LNCaP clone FGC (cell line): ENCODE measurements around the gene CNPPD1.

Source experiments
- DNase-seq: peaks from one replicate; pipeline ENCODE4 v3.0.0-alpha.2; 2011; ENCODE audit warnings: low read depth
- H3K4me3 ChIP-seq: 2 replicates; pipeline ENCODE4 v1.5.1; 2011; ENCODE audit warnings: mild to moderate bottlenecking, low read depth, low read length, control low read depth
- TF ChIP-seq, protein P1 (sequence below): IDR thresholded peaks from 2 replicates; pipeline ENCODE4 v1.5.1; 2012; ENCODE audit warnings: mild to moderate bottlenecking; ENCODE audit not compliant: control insufficient read depth, insufficient read depth; ENCODE audit errors: extremely low read depth

CNPPD1 gene

DNA sequence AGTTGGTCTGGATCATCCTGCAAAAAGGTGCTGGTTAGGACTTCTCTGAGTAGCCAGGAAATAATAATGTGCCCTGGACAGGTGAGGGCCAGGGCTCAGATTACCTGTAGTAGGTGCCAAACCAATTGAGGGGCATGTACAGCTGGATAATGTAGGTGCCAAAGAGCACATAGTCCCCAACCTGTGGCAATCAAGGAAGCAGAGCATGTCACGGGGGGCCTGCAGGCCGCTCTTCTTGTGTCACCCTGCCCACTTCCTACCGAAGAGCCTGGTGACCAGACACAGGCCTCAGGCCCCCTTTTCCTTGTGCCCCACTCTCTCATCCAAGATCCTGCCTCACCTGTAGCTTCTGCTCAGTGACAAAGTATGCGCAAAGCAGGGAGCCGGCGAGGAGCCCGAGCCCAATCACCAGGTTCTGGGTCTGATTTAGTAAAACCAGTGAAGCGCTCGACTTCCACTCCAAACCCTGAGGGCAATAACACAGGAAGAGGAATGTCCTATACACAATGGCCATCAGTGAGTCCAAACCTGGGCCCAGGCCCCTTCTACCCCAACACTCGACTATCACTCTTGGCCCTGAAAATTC, 36.9 kb upstream of the CNPPD1 start:
- no peak for DNase-seq
- TF ChIP-seq, protein P1, sequence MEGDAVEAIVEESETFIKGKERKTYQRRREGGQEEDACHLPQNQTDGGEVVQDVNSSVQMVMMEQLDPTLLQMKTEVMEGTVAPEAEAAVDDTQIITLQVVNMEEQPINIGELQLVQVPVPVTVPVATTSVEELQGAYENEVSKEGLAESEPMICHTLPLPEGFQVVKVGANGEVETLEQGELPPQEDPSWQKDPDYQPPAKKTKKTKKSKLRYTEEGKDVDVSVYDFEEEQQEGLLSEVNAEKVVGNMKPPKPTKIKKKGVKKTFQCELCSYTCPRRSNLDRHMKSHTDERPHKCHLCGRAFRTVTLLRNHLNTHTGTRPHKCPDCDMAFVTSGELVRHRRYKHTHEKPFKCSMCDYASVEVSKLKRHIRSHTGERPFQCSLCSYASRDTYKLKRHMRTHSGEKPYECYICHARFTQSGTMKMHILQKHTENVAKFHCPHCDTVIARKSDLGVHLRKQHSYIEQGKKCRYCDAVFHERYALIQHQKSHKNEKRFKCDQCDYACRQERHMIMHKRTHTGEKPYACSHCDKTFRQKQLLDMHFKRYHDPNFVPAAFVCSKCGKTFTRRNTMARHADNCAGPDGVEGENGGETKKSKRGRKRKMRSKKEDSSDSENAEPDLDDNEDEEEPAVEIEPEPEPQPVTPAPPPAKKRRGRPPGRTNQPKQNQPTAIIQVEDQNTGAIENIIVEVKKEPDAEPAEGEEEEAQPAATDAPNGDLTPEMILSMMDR: no peak
- no peak overlapping the region for H3K4me3 ChIP-seq

DNA sequence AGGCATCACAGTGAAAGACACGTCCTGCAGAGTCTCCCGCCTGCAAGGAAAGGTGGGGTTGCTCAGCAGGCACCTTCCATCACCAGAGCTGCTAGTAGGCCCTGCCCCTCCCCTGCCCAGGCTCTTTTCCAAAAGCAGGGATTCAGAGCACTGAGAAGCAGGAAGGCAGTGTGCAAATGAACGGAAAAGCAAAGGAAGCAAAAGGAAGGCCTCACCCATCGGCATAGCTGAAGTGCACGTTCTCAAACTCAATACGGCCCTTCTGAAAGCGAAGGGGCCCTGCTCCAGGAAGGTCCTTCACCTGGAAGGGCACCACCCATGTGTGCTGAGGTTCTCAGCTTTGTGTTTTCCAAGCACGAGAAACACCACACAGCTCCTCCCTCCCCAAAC, 36.3 kb upstream of the CNPPD1 start:
- no peak for DNase-seq
- TF ChIP-seq, protein P1: no peak
- H3K4me3 ChIP-seq: no peak overlapping the region

DNA sequence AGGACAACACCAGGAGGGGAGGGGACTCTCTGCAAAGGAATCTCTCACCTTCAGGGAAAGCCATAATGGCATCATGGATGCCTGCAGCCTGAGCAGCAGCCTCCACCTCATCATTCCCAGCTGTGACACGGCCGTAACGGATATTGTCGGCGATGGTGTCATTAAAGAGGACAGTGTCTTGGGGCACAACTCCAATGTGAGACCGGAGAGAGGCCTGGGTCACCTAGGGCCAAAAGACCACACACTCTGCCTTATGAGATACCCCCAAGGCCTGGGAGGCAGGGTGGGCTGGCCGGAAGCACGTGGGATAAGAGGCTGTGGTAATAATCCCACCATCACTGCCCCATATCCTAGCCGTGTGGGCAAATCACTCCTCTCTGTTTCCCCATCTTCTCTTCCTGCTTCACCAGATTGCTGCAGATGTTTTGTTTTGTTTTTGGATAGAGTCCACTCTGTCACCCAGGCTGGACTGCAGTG, 34.2 kb upstream of the CNPPD1 start:
- DNase-seq: no peak
- no peak overlapping the region for H3K4me3 ChIP-seq
- TF ChIP-seq, protein P1: no peak

DNA sequence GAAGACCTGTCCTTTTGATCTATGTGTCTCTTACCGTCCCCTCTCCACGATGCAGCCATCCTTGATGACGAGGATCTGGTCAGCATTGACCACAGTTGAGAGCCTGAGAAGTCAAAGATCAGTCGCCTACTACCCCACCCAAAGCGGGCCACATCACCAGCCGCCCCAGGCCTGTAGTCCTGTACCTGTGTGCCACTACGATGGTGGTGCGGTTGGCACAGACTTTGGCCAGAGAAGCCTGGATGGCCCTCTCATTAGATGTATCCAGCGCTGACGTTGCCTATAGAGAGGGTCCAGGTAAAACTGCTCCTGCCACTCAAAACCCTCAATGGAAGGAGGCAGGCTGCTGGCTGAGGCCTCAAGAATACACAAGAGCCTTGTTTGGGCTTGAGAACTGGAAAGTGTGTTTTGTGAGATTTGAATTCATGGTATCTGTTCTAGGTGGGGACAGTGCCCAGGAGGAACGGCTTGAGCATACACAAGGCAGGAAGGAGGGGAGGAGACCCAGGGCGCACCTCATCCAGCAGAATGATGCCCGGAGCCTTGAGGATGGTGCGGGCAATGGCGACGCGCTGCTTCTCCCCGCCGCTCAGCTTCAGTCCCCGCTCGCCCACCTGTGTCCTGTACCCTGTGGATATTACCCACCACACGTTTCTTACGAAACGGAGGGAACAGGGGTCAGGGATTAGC, 33.6 kb upstream of the CNPPD1 start:
- no peak overlapping the region for H3K4me3 ChIP-seq
- DNase-seq: no peak
- TF ChIP-seq, protein P1: no peak

DNA sequence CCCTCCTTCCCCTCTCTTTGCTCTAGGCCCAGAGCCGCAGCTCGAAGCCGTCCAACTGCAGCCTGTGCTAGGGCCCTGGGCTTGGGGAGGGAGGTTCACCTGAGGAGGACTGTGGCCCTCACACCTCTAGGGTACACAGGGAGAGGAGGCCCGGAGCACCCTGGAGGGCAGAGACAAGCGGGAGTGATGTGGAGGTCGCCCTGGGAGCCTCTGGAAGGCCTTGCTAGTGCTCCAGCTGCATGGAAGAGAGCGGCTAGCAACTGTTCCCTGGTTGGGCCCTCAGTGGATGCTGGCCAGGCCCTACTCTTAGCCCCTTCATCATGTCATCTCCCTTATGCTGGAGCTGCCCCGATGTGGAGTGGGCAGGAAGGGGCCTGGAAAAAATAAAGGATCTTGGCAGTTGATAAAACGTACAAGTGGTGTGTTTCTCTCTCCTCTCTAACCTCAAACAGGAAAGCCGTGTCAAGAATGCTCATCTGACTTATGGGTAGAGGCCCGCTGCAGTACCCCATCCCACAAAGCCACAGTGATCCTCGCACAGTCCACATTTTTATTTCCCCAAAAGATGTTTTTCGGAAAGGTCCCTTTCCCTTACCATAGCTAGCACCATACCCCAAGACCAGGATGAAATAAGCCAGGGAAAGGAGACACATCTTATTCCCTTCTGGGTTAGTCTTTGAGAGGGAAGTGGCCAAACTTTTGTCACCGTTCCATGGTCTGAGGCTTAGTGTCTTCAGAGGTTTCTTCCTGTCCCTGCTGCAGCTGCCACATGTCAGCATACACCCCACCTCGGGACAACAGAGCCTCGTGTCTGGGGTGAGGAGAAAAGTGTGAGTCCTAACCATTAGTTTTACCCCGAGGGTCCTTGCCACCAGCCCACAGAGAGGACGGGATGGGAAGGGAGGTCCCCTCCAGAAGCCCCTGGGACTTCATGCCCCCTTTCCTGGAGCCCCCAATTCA, 32.8 kb upstream of the CNPPD1 start:
- H3K4me3 ChIP-seq: no peak overlapping the region
- no peak for DNase-seq
- TF ChIP-seq, protein P1: no peak

DNA sequence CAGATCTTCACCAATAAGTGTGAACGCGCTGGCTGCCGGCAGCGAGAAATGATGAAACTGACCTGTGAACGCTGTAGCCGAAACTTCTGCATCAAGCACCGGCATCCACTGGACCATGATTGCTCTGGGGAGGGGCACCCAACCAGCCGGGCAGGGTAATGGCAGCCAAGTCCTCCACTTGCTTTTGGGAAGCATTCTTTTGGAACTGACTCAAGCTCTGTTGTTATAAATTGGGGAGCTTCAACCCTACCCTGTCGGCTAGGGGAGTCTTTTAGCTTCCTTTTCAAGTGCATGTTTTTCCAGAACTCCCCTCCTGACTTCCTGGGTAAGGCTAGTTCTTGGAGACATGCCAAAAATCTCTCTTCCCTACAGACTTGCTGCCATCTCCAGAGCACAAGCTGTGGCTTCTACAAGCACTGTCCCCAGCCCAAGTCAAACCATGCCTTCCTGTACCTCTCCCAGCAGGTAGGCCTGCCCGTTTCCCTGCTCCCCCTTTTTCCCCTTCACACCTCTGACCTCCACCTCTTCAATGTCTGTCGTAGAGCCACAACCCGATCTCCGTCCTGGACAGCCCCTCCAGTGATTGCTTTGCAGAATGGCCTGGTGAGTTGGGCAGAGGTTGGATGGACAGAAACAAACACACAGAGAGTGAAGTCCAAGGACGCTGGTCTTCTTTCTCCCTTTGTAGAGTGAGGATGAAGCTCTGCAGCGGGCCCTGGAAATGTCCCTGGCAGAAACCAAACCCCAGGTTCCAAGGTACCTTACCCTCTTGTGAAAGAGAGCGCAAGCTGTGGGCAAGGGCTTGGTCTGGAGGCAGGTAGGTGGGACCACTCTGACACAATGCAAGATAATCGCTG, 31.4 kb upstream of the CNPPD1 start:
- no peak overlapping the region; the same call in 1 of the 2 replicates for H3K4me3 ChIP-seq
- TF ChIP-seq, protein P1: no peak
- DNase-seq: no peak
